Smooth muscle cell of the brain vasculature (primary cell): ENCODE measurements around the gene GTSE1.

ENCODE experiments used
- DNase-seq: peaks from one replicate; pipeline ENCODE4 v3.0.0-alpha.2; 2012; ENCODE audit warnings: low read depth, low spot score

The GTSE1 gene

DNA sequence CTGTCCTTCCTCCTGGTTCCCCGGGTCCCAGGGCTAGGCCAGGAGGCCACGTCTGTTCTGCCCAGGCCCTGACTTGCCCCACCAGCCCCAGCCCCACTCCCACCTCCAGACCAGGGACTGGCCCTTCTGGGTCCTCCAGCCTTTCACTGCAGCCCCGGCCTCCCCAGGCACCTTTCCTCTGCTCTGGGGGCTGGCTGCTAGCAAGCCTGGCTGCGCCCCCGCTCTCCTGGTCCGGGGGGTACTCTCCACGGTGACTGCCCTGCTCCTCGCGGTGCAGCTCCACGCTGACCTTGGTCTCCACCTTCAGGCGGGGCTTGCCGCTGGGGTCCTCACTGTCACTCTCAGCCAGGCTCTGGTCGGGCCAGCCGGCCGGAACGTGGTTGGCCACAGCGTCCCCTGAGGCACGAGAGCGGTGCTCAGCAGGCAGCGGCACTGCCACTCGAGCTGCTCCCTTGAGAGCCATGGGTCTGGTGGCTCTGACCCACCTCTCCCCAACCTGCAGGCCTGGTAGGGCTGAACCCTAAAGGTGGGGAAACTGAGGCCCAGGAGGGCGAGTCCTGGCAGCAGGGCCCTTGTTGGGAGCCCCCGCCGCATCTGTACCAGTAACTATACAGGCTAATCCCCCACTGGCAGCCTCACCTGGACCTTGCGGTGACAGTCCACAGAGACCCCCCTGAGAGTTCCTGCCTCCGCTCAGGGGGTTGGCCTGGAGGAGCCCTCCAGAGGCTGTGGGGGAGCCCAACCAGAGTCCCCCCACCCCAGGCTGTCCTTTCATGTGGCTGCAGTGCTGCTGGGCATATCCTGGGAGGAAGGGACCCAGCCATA lies 67.9 kb downstream of the GTSE1 start:
- DNase-seq, result no peak

DNA sequence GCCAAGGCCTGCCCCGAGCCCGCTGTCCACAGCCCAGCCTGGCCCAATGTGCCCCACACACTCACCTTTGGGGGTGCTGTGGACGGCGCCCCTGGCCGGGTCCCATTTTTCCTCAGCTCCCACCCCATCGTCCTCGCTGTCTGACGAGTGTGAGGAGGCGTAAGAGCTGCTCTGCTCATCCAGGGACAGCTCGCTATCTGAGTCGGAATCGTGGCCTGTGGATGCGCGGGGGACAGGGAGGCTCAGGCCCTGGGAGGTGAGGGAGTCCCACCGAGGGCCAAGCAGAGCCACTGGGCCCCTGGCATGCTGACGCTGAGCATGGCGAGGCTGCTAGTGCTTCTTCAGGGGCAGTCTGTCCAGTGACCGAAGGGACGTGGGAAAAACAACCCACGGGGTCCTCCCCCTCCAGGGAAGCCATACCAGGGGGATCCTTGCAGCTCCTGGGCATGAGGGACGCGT lies 68.5 kb downstream of the GTSE1 start:
- DNase-seq, result no peak

DNA sequence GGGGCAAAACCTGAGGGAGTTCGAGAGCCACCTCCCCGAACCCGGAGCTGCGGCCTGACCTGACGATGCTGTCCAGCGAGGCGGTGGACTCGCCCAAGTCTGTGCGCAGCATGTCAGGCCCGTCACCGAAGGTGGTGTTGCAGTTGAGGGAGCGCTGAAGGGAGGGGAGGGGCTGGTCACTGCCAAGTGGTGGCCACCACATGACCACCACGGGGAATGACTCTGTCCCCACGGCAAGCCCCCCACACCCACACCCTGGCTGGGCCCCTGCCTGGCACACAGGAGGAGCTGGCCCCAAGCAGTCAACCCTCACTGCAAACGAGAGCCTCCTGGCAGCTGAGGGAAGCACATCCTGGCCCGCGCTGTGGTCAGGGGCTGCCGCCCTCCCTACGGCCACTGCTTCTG lies 69.7 kb downstream of the GTSE1 start:
- DNase-seq, result no peak

DNA sequence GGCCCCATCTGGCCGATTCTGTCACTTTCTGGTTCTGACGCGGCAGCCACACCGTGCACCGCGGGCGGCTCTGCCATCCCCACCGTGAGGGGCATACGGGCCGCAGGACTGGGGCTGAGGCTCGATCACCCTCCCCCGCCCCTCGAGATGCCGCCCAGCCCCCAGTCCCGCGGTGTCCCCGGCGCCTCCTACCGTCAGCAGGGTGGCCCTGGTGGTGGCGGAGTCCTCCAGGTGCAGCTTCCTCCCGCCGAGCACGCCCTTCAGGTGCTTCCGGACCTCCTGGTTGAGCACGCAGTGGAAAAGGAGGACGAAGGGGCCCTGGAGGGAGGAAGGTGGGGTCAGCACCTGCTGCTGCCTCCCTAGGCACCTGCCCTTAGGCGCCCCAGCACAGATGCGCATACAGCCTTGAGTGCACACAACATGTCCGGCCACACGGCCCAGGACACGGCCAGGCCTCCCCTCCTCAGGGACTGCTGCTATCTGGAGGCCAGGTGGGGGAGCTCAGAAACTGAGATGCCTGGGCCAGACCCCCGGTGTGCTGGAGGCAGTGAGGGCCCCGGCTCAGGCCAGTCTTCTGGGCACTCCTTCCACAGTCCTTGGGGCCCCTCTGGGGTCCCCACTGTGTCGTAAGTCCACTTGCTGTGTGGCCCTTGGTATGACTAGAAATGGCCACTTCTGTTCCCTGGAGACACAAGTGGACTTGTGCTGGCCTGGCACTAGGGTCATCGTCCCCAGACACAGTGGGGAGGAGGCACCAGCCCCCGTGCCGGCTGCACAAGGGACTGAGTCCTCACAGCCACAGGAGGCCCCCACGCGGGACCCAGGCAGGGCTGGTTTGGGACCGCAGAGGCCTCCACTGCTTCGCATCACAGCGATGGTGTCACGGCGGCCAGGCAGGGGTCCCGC lies 70.4 kb downstream of the GTSE1 start:
- DNase-seq, result no peak

DNA sequence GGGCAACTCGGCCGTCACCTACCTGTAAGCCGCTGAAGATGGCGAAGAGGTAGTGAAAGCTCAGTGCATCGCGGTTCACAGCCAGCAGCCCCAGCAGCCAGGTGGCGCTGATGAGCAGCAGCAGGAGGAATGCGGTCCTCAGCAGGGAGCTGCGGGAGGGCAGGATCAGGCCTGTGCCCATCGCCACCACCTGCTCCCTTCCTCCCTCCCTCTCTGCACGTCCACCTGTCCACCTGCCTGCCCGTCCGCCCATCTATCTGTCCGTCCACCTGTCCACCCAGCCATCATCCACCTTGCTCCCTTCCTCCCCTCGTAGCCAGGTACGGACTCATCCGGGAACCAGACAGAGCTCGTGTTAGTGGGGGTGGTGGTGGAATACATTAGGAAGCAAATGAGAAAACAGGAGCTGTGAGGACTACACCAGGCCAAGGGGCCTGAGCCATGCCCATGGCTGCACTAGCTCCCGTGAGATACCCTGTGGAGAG lies 71.1 kb downstream of the GTSE1 start:
- no peak for DNase-seq

DNA sequence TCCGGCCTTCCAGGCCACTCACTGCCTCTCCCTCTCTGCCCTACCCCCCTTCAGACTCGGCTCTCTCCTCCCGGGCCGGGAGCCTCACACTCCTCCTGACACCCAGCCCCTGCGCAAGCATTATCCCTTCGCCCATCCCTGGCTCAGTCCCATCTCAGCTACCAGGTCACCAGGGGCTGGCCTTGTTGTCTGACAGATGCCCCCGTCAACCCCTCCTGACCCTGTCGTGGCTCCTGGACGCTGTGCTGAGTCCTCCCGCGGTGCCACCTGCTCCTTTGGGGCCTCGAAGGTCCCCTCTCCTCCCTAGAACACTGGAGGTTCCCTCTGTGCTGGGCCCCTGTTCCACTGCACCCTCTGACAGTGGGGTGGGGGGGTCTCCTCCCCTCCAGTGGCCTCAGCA lies 71.8 kb downstream of the GTSE1 start:
- no peak for DNase-seq

DNA sequence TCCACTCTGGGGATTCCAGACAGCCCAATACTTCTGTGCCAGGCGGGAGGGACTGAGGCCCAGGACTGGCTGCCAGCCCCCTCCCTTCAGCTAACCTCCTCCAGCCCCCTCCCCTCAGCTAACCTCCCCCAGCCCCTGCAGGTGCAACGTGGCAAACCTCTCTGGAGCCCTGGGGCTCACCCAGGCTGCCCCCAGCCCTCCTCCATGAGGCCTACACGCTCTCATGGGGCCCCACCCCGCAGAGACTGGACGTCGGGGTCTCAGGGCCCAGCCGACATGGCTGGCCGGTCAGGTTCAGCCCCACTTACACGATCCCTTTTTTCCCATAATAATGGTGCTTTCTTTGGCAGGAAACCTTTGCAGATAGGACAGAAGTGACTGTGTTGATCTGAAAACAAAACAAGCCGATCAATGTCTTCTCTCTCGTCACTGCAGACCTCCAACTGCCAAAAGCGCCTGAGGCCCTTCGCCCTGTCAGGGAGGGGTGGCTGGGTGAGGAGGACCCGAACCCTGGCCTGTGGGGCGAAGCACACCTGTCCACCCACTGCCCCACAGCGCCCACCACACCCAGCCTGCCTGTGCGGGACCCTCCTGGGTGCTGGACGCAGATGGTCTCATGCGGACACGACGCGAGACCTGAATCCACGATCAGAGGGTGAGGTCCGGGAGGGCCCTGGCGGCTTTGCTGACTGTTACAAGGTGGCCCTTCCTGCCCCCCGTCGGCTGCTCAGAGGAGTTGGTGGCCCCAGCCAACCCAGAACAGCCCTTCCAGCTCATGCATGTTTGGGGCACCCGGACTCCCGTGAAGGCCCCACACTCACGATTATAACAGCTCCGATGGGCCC lies 72.4 kb downstream of the GTSE1 start:
- DNase-seq, result no peak

DNA sequence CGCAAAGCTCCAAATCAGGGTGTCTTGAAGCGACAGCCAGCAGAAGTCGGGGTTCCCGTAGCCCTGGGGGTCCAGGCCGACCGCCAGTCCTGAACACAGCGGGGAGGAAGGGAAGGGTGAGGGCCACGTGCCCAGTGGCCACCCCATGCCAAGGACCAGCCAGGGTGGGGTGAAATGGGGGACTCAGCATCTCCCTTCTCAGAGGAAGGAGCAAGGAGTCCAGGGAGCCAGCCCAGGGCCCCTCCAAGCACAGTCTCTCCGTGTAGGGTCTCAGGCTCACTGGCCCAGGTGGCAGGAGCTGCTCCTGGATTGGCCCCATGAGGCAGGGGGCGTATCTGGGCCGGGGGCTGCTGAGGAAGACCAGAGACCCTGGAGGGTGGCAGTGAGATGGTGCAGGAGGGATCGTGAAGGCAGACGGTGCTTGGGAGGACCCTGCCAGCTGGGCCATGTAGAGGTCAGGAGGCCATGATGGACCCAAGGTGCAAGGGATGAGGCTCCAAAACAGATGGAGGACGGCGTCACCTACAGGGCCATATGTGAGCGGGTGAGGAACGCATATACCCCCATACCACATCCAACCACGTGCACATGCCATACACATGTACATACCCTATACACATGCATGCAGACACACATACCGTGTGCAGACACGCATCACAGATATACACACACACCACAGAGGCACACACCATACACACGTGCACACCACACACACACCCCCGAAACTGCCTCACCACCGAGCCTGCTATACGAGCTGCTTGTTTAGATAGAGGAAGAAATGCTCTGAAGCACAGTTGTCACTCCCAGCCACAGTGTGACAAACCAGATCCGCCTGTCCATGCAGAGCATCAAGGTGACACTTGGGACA lies 73.3 kb downstream of the GTSE1 start:
- no peak for DNase-seq

DNA sequence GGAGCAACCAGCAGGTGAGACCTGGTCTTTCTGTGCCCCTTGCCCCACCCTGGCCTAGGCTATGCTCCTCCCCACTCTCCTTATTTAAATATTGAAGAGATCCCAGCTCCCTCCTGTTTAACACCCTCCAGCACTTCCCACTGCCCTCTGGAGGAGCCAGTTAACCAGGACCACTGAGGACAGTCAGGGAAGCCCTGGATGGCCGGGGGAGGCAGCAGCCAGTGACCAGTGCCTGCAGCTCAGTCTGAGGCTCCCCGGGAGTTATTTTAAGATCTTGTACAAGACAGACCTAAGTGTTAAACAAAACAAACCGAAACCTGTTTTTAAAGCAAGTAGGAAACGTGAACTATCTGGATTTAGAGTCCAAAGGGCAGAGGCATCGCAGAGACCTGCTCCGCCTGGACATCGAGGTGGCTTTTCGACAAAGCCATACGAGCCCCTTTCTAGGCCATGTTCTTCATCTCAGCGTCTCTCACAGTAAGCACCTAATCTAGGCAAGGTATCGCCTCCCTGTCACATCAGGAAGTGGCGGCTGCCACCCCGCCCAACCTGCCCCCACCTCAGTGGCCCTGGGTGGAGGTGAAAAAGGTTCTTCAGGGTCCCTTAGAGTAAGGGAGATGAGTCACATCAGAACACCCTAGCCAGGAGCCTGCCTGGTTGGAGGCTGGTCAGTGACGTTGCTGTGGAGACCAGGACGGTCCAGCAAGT lies 74.1 kb downstream of the GTSE1 start:
- DNase-seq, result no peak

DNA sequence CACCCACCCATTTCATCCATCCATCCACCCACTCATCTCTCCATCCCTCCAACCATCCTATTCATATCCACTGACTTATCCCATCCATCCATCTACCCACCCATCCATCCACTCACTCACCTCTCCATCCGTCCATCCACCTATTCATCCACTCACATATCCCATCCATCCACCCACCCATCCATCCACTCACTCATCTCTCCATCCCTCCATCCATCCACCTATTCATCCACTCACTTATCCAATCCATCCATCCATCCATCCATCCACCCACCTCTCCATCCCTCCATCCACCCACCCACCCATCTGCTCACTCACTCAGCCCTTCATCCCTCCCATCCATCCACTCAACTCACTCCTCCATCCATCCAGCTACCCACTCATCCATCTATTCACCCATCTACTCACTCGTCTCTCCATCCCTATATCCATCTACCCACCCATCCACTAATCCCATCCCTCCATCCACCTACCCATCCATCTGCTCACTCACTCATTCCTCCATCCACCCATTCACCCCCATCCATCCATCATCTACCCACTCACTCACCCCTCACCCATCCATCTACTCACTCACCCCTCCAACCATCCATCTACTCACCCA lies 75.1 kb downstream of the GTSE1 start:
- no peak for DNase-seq

DNA sequence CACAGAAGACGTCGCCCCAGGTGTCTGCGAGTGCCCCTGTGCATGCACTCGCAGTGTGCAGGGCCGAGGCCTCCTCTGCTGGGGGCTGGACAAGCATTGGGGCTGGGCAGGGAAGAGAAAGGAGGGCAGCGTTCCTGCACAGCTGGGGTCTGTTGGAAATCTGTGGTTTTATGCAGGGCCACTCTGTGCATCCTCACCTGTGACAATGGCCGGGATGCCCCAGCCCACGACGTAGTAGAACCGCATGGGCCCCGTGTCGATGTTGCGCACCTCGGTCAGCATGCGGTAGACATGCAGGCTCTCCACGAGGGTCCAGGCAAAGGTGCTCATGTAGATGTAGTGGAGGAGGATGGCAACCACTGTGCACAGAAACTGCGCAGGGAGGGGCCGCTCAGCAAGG lies 76.0 kb downstream of the GTSE1 start:
- no peak for DNase-seq

DNA sequence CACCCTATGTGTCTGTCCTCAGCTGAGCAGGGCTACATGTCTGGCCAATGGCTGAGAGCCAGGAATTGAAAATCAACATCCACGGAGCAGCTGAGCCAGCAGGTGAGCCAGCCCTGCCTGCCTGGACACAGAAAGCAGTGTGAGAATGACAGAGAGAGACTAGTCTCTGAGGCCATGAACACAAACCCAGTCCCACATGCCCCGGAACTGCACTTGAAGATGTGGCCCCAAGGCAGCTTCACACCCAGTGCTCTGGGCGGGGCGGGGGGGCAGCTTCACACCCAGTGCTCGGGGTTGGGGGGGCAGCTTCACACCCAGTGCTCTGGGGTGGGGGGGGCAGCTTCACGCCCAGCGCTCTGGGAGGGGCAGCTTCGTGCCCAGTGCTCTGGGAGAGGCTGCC lies 76.5 kb downstream of the GTSE1 start:
- DNase-seq, result no peak

DNA sequence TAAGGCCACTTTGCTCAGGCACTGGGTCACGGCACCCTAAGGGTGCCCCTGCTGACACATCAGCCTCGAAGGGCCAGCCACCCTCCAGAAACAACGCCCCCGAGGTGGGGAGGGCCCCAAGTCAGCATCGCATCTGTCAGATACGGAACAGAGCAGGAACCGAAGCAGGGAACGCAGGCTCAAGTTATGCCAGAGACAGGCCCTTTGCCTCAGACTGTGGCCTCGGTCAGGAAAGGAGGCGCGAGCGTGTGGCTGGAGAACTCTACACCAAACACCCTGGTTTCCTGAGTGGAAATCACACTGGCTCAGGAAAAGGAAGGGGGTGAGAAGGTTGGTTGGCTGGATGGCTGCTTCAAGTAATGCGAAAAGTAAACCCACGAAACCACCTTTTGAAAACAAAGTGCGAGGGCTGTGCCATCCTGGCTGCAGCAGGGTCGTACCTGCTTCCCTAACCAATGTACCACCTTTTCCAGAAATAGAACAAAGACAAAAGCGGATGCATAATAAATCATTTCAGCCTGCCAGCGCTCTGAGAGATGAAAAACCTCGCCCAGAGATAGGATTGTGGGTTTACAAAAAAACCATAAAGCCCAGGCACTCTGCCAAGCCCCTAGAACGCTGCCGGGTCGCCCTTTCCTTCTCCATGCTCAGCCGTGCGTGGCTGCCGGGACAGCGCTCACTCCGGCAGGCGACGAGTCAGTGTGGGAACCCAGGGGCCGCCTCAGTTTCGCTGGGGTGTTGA lies 77.4 kb downstream of the GTSE1 start:
- no peak for DNase-seq

DNA sequence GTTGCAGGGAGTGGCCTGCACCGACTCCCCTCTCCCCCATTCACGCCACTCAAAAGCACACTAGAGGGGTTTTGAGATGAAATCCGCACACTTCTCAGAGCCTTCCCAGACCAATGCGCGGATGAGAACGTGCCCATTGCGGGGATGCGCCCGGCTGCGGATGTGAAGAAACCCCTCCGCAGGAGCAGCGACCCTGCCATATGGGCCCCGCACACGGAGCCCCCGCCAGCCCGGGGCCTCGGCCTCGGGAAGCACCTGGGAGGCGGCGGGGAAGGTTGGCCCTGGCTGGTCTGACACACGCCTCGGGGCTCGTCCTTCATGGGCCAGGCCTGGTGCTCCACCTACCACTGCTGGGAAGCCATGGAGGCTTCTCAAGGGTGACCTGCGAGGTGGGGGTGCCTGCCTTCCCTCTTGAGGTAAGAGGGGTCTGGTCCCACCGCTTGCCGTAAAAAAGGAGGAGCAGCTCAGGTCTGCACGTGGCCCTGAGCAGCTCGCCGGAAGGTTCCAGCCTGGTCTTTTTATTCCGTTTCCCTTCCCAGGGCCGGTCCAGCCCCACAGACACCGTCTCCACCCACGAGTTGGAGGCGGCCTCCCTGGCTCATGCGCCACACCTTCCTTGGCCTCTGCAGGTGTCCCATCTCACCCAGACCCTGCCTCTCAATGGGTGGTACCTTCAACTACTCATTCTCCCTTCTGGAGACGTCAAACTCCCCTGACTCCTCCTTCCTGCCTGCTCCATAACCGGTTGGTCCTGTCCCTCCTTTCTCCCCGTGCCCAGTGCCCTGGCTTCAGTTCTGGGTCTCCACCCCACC lies 78.2 kb downstream of the GTSE1 start:
- DNase-seq, result no peak

DNA sequence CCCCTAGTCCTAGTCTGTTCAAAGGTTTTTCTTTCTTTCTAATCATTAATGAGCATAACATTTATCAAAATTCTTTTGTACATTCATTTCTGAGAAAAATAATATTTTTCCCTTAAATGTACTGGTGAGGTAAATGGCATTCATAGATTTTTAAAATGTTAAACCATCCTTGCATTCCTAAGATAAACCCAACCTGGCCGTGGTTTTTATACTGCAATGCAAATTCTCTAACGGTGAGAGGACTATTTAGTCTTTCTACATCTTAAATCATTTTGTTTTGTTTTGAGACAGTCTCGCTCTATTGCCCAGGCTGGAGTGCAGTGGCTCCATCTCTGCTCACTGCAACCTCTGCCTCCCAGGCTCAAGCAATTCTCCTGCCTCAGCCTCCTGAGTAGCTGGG lies 79.4 kb downstream of the GTSE1 start:
- no peak for DNase-seq

DNA sequence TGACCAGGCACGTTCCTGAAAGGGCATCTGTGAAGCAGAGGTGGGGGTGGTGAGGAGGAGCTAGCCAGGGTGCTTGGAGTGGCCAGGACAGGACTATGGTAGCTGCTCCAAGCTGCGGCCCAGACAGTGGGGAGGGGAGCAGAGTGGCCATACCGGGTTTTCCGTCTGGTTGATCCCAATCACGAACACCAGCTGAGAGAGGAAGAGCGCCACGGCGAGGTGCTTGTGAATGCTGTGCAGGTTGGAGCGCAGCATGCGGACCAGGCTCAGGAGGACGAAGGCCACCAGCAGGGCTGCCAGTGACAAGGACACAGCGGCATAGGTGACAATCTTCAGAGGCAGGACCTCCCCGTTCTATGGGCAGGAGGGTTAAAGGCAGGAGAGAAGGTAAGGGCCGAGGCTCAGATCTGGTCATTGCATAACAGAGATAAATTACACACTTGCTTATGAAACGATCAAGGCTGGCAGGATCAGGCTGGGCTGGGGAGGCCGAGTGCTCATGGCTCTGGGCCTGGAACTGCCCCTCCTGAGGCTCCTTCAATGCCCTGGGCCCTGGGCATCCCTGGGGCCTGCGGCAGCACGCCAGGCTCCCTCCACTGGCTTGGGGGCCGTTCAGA lies 80.3 kb downstream of the GTSE1 start:
- no peak for DNase-seq
